Sciatic nerve (tissue), 1 donor: Measurements from ENCODE around the gene RPL18. TPM values are rescaled to one million over a fixed set of nuclear protein-coding genes. Genes with fewer than 3 reads are reported as not detected.

Experiments
- total RNA-seq: library from RNA; stranded (reverse); fragmentation: NEBNext Ultra II Directional; extraction: Animal tissue kit (Norgen Biotek cat#: 25700); gene quantifications from one replicate; pipeline ENCODE4 v1.2.1, GENCODE V29; 2021
- donor health status: DM: no; HTN: no; CAD: no.

Gene RPL18
- total RNA-seq, 1 donor from 2014 or later: 789 TPM

Other genes starting within 250 kb of the RPL18 start
- 104 TPM for gene KDELR1, start 227.6 kb downstream of the RPL18 start, total RNA-seq
- 1.1 TPM for gene GRIN2D, start 225.5 kb downstream of the RPL18 start, total RNA-seq
- gene GRWD1, start 173.2 kb downstream of the RPL18 start, total RNA-seq: 23.4 TPM
- 0.71 TPM for gene KCNJ14, start 163.6 kb downstream of the RPL18 start, total RNA-seq
- gene CYTH2, start 149.8 kb downstream of the RPL18 start, total RNA-seq: 62.7 TPM
- 0.76 TPM for gene LMTK3, start 107.3 kb downstream of the RPL18 start, total RNA-seq
- not detected for gene SULT2B1, start 67.0 kb downstream of the RPL18 start, total RNA-seq
- not detected for gene SPACA4, start 12.4 kb downstream of the RPL18 start, total RNA-seq
- not detected for gene FAM83E, start 4.1 kb downstream of the RPL18 start, total RNA-seq
- gene SPHK2, start 328 bp upstream of the RPL18 start, total RNA-seq: 21.5 TPM
- gene DBP, start 18.2 kb upstream of the RPL18 start, total RNA-seq: 13.7 TPM
- gene CA11, start 27.0 kb upstream of the RPL18 start, total RNA-seq: 10.5 TPM
- gene NTN5, start 53.8 kb upstream of the RPL18 start, total RNA-seq: 1.4 TPM
- gene FUT2, start 76.8 kb upstream of the RPL18 start, total RNA-seq: not detected
- 5.8 TPM for gene MAMSTR, start 100.5 kb upstream of the RPL18 start, total RNA-seq
- 28.0 TPM for gene RASIP1, start 121.4 kb upstream of the RPL18 start, total RNA-seq
- gene IZUMO1, start 127.7 kb upstream of the RPL18 start, total RNA-seq: 0.27 TPM
- gene FUT1, start 133.5 kb upstream of the RPL18 start, total RNA-seq: 3.6 TPM
- gene FGF21, start 136.3 kb upstream of the RPL18 start, total RNA-seq: not detected
- 38.0 TPM for gene BCAT2, start 191.9 kb upstream of the RPL18 start, total RNA-seq
- gene HSD17B14, start 217.3 kb upstream of the RPL18 start, total RNA-seq: 22.2 TPM
- 519 TPM for gene PLEKHA4, start 249.4 kb upstream of the RPL18 start, total RNA-seq